Adrenal gland (tissue), 5 donors: ENCODE results near the gene RNF126.

Experiments used
- POLR2A ChIP-seq, 2 donors: fragments of 450-650 bp; IDR thresholded peaks; one replicate each; pipeline ENCODE4 v1.6.1; 2017; ENCODE audit warnings: antibody characterized with exemption in 2 of 2, mild to moderate bottlenecking in 2 of 2, moderate library complexity in 1 of 2
- TF ChIP-seq, protein P1 (sequence below), 6 experiments: fragments of 450-650 bp in 4 of 6; fragments of 200-600 bp in 2 of 6; sonication (generic) in 1 of 6; IDR thresholded peaks; 1 replicate in 5 of 6; 2 replicates in 1 of 6; pipeline versions ENCODE4 v1.5.1 to v1.8.0; 2016 to 2021; ENCODE audit warnings: antibody characterized with exemption in 6 of 6, mild to moderate bottlenecking in 2 of 6, moderate library complexity in 1 of 6
- donor health status: DM: no; HTN: no; CAD: no.

GRCh38 chr19:685454-685931 lies 22.5 kb upstream of the RNF126 start:
- TF ChIP-seq POLR2A (IDR thresholded peaks at IDR 0.05), result no peak
- TF ChIP-seq, protein P1, sequence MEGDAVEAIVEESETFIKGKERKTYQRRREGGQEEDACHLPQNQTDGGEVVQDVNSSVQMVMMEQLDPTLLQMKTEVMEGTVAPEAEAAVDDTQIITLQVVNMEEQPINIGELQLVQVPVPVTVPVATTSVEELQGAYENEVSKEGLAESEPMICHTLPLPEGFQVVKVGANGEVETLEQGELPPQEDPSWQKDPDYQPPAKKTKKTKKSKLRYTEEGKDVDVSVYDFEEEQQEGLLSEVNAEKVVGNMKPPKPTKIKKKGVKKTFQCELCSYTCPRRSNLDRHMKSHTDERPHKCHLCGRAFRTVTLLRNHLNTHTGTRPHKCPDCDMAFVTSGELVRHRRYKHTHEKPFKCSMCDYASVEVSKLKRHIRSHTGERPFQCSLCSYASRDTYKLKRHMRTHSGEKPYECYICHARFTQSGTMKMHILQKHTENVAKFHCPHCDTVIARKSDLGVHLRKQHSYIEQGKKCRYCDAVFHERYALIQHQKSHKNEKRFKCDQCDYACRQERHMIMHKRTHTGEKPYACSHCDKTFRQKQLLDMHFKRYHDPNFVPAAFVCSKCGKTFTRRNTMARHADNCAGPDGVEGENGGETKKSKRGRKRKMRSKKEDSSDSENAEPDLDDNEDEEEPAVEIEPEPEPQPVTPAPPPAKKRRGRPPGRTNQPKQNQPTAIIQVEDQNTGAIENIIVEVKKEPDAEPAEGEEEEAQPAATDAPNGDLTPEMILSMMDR (IDR thresholded peaks at IDR 0.05), result no peak
